ENCODE results near the gene CLDN25. TPM values are rescaled to one million over a fixed set of nuclear protein-coding genes. Genes with fewer than 3 reads are reported as not detected.

CLDN25 gene
- total and polyA plus RNA-seq, 2 of the 13 experiments (the other 11 are each of a cell fraction or from before 2014, with no cell fraction given) = not detected

- CTCF ChIA-PET (ENCODE audit: low intra/inter-chr PET ratio, low total read pairs) = interaction anchor here (1.4 to 1.7 kb wide), 2 partner anchors 455 to 456 kb away, joined by 4 to 5 read pairs; no protein-coding TSS in a partner anchor
- ATAC-seq = peak; percentile 100
- in situ Hi-C loops (cut with HindIII; ENCODE audit: extremely low pct_ligation_motif_present, low pct_unique_long_range_greater_than_20kb) = loop anchor here (25.0 kb wide), 1 partner anchor 456 kb away; no protein-coding TSS in a partner anchor
- peak; percentile 64 for FAIRE-seq
- H3K4me2 ChIP-seq (ENCODE audit: low read depth, low read length) = no peak overlapping the region
- POLR2A ChIA-PET = no interaction called here
- no peaks in the 10 kb centered on the region for H4K20me1 ChIP-seq (ENCODE audit: insufficient read depth, low read length)
- DNase-seq (ENCODE audit: low spot score) = peak; percentile 64
- no peak overlapping the region for H3K27ac ChIP-seq (ENCODE audit: extremely low read length, insufficient read depth, low read length)
- peaks cover 11 to 69% of the 10 kb centered on the region in 2 experiments for H3K36me3 ChIP-seq (replicated peaks in 1 of 2; ENCODE audit: control insufficient read depth in 1 of 2, insufficient read depth in 2 of 2, low read length in 2 of 2)
- no peak overlapping the region for H3K9ac ChIP-seq (ENCODE audit: insufficient read depth, low read depth, low read length)
- H3K9me3 ChIP-seq (ENCODE audit: low read length) = no peaks in the 10 kb centered on the region
- H3K79me2 ChIP-seq (ENCODE audit: insufficient read depth, low read length) = no peaks in the 10 kb centered on the region
- no peak overlapping the region for H3K4me3 ChIP-seq (replicated peaks in 1 of 3; ENCODE audit: insufficient read depth in 1 of 3, low read depth in 2 of 3, low read length in 3 of 3)
- peaks cover 9% of the 10 kb centered on the region; the same call in 1 of the 2 replicates for H3K4me1 ChIP-seq (ENCODE audit: insufficient read depth, low read length)
- no TSS peak for BruUV-seq (replicated peaks)
- H2AFZ ChIP-seq (ENCODE audit: low read length) = no peak overlapping the region
- no peaks in the 10 kb centered on the region for H3K27me3 ChIP-seq (ENCODE audit: control insufficient read depth in 1 of 2, insufficient read depth in 2 of 2, low read length in 2 of 2)
- 84% methylated on average over 2 of the region's 2 CpGs for WGBS (ENCODE audit: low lambda C conversion rate)
- intact Hi-C loops (cut with micrococcal nuclease; ENCODE audit: unreplicated experiment) = loop anchor here (1.0 to 5.0 kb wide), 3 partner anchors 66 to 455 kb away; no protein-coding TSS in a partner anchor
- TF ChIP-seq ZNF570 (CRISPR knock-in tag; IDR thresholded peaks at IDR 0.05; ENCODE audit: borderline replicate concordance) (no peak), PAXIP1 (CRISPR knock-in tag; conservative IDR thresholded peaks at IDR 0.05) (peak; percentile 22; the same call in 1 of the 2 replicates), ZC3H13 (CRISPR knock-in tag; IDR thresholded peaks at IDR 0.05) (no peak), RBM39 (IDR thresholded peaks at IDR 0.05; ENCODE audit: low read depth, low read length, poor library complexity, severe bottlenecking) (no peak), NBN (conservative IDR thresholded peaks at IDR 0.05) (no peak), IRF2 (CRISPR knock-in tag; IDR thresholded peaks at IDR 0.05) (0 out of 2 replicates have a peak, but pooled peaks have one; percentile 23), SIN3A (IDR thresholded peaks at IDR 0.05; ENCODE audit: borderline replicate concordance, low read depth, low read length) (no peak), JARID2 (CRISPR knock-in tag; IDR thresholded peaks at IDR 0.05; ENCODE audit: insufficient replicate concordance) (no peak), SALL1 (CRISPR knock-in tag; IDR thresholded peaks at IDR 0.05) (peak; percentile 32; the same call in 1 of the 2 replicates), ZNF331 (CRISPR knock-in tag; IDR thresholded peaks at IDR 0.05) (peak; percentile 73; the same call in 1 of the 2 replicates), RFX1 (IDR thresholded peaks at IDR 0.05) (no peak), ZNF629 (CRISPR knock-in tag; conservative IDR thresholded peaks at IDR 0.05) (peak; percentile 46; the same call in 1 of the 2 replicates), ZNF768 (CRISPR knock-in tag; IDR thresholded peaks at IDR 0.05) (peak; percentile 51; the same call in 1 of the 2 replicates)
- TF ChIP-seq, protein P1, sequence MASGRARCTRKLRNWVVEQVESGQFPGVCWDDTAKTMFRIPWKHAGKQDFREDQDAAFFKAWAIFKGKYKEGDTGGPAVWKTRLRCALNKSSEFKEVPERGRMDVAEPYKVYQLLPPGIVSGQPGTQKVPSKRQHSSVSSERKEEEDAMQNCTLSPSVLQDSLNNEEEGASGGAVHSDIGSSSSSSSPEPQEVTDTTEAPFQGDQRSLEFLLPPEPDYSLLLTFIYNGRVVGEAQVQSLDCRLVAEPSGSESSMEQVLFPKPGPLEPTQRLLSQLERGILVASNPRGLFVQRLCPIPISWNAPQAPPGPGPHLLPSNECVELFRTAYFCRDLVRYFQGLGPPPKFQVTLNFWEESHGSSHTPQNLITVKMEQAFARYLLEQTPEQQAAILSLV (CRISPR knock-in tag; IDR thresholded peaks at IDR 0.05; ENCODE audit: borderline replicate concordance) = no peak
- TF ChIP-seq, protein P2, sequence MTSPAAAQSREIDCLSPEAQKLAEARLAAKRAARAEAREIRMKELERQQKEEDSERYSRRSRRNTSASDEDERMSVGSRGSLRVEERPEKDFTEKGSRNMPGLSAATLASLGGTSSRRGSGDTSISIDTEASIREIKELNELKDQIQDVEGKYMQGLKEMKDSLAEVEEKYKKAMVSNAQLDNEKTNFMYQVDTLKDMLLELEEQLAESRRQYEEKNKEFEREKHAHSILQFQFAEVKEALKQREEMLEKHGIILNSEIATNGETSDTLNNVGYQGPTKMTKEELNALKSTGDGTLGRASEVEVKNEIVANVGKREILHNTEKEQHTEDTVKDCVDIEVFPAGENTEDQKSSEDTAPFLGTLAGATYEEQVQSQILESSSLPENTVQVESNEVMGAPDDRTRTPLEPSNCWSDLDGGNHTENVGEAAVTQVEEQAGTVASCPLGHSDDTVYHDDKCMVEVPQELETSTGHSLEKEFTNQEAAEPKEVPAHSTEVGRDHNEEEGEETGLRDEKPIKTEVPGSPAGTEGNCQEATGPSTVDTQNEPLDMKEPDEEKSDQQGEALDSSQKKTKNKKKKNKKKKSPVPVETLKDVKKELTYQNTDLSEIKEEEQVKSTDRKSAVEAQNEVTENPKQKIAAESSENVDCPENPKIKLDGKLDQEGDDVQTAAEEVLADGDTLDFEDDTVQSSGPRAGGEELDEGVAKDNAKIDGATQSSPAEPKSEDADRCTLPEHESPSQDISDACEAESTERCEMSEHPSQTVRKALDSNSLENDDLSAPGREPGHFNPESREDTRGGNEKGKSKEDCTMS (CRISPR knock-in tag; conservative IDR thresholded peaks at IDR 0.05) = no peak
- TF ChIP-seq, protein P3, sequence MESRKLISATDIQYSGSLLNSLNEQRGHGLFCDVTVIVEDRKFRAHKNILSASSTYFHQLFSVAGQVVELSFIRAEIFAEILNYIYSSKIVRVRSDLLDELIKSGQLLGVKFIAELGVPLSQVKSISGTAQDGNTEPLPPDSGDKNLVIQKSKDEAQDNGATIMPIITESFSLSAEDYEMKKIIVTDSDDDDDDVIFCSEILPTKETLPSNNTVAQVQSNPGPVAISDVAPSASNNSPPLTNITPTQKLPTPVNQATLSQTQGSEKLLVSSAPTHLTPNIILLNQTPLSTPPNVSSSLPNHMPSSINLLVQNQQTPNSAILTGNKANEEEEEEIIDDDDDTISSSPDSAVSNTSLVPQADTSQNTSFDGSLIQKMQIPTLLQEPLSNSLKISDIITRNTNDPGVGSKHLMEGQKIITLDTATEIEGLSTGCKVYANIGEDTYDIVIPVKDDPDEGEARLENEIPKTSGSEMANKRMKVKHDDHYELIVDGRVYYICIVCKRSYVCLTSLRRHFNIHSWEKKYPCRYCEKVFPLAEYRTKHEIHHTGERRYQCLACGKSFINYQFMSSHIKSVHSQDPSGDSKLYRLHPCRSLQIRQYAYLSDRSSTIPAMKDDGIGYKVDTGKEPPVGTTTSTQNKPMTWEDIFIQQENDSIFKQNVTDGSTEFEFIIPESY (CRISPR knock-in tag; IDR thresholded peaks at IDR 0.05) = no peak
Measured at GRCh38 chr11:113806406-113806805, 26.8 kb downstream of the CLDN25 start.
